D721Med (cell line): ENCODE measurements around the gene SGTB.

Source experiments
- DNase-seq: peaks from one replicate; pipeline ENCODE4 v3.0.0; 2011; ENCODE audit warnings: low spot score; ENCODE audit not compliant: insufficient read length
- FAIRE-seq: peaks from 2 replicates; lab custom pipeline; 2011; peaks lifted over from hg19 to GRCh38; lab: Jason Lieb, UNC
- CTCF ChIP-seq: IDR thresholded peaks from 2 replicates; pipeline ENCODE4 v1.5.1; 2012; ENCODE audit warnings: mild to moderate bottlenecking, control low read depth; ENCODE audit not compliant: insufficient read depth; ENCODE audit errors: missing control alignments

SGTB gene

DNA sequence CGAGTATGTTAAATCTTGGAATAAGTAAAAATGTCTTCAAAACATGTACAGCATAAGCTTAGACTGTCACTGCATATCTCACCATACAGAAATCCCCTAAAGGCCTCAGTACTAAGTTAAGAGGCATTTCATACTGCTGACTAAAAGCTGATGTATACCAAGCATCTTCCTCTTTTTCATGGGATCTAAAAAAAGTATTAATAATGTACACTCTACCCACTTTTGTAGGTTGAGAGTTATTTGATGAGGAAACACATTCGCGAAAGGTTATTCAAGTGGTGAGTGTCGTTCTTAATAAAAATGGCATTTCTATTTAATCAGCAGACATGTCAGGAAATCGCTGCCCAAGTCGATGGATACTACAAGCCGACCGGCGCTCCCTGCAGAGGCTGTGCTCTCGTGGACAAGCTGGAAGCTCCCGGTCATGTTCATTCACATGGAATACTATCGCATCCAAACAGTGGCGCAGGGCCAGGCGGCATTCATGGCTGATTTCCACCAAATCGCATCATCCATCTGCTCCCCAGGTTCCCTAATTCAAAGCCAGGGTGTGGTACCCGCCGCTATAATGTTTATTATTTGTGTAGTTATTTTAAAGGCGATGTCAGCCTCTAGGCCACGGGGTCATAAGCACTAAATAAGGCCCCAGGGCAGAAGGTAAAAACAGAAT is 724 bp downstream of the SGTB start:
- no peak for FAIRE-seq
- DNase-seq, result no peak

GRCh38 chr5:65718576-65719310 is 3.2 kb downstream of the SGTB start:
- DNase-seq, result no peak
- no peak for TF ChIP-seq CTCF
- no peak for FAIRE-seq

More for the DNA sequence above, 724 bp downstream of the SGTB start:
- TF ChIP-seq CTCF, result no peak

DNA sequence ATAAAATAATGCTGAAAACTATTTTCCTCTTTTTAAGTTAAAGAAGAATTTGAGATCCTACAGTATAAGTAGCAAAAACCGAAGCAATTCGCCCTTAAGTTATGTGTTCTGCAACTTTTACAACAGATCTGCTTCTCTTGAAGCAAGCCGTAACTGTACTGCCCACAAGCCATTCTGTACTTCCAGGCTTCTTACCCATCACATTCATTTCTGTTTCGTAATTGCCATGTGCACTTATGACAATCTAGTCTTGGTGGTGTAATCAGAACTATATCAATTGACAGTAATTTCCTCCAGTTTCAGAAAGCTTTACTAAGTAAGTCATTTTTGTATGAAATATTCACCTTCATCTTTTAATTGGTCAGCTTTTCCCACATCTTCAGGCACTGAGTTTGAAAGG is 13.8 kb downstream of the SGTB start:
- no peak for DNase-seq

DNA sequence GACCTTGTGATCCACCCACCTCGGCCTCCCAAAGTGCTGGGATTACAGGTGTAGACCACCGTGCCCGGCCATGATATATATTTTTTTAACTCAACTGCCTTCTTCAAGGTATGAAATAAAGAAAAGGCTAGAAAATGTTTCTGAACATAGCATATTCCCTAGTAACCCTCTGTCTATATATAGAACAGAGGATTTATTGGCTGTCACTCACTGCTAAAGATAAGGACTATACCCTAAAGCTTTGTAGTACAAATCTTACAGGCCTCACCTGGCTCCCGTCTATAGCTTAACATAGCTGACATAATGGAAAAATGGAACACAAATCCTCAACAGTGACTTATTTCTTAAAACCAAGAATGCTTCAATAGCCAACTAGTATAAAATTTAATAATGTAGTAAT is 14.2 kb downstream of the SGTB start:
- FAIRE-seq (no peak), DNase-seq (no peak)
- TF ChIP-seq CTCF, result no peak

More for the DNA sequence above, 13.8 kb downstream of the SGTB start:
- FAIRE-seq, result no peak
- no peak for TF ChIP-seq CTCF

- TF ChIP-seq CTCF, result no peak
- FAIRE-seq, result peak; percentile 25
- no peak for DNase-seq
Measured at GRCh38 chr5:65704621-65705239, 17.2 kb downstream of the SGTB start.

- no peak for TF ChIP-seq CTCF
- DNase-seq (no peak), FAIRE-seq (no peak)
Measured at GRCh38 chr5:65702036-65702435, 19.9 kb downstream of the SGTB start.
